GM23248 (cell line): ENCODE results near the gene OLIG2.

Experiments
- EZH2 ChIP-seq: fragments of 200-600 bp; sonication (generic); IDR thresholded peaks from 2 replicates; pipeline ENCODE4 v1.6.1; 2018; ENCODE audit warnings: antibody characterized with exemption, mild to moderate bottlenecking; ENCODE audit not compliant: insufficient read depth, poor library complexity, severe bottlenecking
- EZH2phosphoT487 ChIP-seq: fragments of 200-600 bp; sonication (generic); IDR thresholded peaks from 2 replicates; pipeline ENCODE4 v1.6.1; 2018; ENCODE audit warnings: antibody characterized with exemption, moderate library complexity, mild to moderate bottlenecking, low read depth; ENCODE audit not compliant: insufficient read depth

GRCh38 chr21:33027401-33028286 is 1.9 kb downstream of the OLIG2 start:
- TF ChIP-seq EZH2: no peak
- TF ChIP-seq EZH2phosphoT487: no peak
